HG02678 (cell line): ENCODE measurements around the gene ADPRH.
"Not testable (repeated sequence)": the region's sequence is repeated elsewhere in the genome, so short reads cannot be mapped to it uniquely, and the experiment has no call there.

Experiments
- ATAC-seq: cut with Tn5 transposase; IDR thresholded peaks from one replicate; pipeline ENCODE4 v1.9.1; 2021; ENCODE audit warnings: mild to moderate bottlenecking, moderate library complexity; ENCODE audit not compliant: unreplicated experiment

ADPRH gene

DNA sequence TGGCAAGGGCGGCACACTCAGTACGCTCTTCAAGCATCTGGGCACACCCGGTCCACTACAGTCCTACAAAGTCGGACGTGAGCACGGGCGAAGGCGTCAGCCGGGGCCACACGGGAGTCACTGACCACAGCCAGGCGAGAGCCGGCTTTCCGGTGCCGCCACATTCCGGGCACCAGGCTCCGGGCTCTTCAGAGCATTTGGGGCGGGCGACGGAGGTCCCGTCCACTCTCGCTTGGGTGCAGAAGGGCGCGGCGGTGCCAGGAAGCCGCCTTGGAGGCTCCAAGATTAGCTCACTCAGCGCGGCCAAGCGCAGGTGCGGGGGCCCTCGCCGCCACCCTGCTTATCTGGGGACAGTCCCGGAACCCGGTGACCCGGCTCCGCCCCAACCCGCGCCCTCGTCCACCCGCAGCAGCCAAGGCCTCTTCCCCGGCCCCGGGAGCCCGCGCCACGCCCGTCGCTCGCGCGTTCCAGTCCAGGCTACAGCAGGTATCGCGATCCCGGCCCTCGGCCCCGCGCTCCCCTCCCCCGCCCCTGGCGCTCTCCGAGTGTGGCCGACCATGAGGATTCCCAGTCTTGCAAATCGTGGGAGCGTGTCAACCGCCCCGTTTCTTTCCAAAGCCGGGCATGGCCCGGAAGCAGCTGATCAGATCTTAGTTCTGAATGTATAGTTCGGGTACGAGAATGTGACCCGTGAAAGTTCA, at the start of gene ADPRH:
TSS of gene ADPRH (plus strand) at position 127 of the 701 bp plus-strand sequence. CDS start 2,678 bp downstream, outside the sequence.
- peak; percentile 58 for ATAC-seq

DNA sequence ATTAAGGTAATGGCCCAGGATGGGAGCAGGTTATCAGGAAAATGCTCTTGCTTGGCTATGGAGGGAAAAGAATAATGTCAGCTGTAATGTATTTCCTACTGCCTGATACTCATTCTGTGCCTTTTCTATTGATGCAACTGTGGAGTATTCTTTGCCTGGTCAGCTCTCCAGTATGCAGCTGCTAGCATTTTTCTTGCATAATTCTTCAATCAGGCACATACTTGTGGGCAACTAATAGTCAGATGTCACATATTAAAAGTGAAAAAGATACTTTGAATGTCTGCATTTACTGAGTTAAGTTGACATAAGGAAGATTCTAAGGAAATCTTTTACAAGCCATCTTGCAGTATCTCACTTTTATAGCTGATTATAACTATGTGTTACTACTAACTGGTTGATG, 49.4 kb upstream of the ADPRH start:
- no peak for ATAC-seq

DNA sequence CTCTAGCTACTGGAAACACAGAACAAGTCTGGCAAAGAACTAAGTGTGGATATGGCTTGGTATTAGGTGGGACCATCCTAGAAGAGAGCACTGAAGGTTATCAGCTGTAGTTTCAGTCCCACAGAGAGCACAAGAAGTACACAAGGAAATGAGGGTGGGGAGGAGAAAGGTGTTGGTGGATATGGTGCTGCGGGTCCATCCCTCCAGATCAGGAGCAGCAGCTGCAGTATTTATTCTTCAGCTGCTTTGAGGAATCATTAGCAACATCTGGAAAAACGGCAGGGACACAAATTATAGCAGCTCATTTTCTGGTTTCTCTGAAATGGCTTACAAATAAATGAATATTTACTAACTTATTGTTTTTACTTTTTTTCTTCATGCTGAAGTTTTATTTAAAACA, 48.8 kb upstream of the ADPRH start:
- ATAC-seq: no peak

DNA sequence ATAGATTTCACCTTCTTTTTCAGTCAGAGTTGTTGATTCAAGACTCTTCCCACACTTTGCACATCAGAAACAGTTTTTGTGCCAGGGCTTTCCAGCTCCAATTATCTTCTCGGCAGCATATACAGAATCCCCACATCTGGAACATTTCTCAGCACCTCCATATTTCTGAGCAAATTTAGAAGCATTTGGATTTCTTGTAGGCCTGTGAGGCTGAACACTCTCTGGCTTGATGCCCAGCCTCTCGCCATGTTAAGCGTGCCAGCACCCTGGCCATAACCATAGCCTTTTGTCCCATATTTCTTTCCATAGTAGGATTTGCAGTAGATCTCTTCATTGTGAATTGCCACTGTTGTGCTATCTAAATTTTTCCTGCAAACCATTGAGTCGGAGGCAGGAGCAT, 48.1 kb upstream of the ADPRH start:
- no peak for ATAC-seq

DNA sequence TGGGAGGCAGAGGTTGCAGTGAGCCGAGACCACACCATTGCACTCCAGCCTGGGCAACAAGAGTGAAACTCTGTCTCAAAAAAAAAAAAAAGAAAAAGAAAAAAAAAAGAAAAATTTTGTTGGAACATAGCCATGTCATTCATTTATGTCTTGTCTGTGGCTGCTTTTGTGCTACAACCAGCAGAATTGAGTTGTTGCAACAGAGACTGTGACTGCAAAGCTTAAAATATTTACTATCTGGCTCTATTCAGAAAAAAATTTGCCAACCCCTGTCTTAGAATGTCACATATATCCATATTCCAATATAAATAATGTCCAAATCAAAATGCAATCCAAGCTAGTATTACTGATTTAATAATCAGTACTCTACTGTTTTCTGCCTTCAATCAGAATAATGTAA, 45.0 kb upstream of the ADPRH start:
- no peak for ATAC-seq

DNA sequence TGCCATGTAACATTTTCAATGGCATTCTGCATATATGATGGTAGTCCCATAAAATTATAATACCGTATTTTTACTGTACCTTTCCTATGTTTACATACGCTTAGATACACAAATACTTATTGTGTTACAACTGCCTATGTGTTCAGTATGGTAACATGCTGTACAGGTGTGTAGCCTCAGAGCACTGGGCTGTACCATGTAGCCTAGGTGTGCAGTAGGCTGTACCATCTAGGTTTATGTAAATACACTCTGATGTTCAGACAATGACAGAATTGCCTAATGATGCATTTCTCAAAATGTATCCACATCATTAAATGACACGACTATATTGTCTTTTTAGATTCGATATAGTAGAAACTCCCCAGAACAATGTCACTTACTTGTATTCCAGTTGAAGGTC, 42.5 kb upstream of the ADPRH start:
- no peak for ATAC-seq

DNA sequence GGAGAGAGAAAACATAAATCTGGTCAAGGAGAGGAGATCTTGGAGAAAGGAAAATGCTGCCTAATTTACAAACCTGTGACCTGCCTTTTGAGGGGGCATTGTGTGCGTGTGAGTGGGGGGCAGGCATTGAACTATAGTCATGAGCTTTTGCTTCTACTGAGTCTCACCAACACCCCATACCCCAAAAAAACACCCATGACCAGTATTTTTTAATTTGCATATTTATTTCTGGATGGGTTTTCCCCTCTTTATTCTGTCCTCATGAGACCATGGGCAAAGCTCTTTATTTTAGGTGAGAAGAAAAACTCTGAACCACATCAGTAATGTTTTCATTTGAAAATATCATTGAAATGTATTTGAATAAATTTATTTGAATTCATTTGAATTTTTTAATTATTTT, 40.5 kb upstream of the ADPRH start:
- ATAC-seq: peak; percentile 35

DNA sequence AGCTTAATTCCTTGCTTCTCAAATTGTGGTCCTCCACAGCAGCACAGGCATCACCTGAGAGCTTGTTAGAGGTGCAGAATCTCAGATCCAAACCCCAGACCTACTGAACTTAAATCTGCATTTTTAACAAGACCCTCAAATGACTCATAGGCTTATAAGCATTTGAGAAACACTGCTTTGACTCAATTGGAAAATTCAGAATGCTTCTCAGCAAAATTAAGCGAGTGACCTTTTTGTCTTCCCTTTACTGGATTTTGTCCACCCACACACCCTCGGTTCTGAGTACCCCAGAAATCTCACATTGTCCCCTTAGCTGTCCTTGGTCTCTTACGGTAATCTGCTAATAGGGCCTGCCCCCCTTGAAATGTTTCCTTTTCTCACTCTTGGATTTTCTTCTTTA, 37.7 kb upstream of the ADPRH start:
- no peak for ATAC-seq

DNA sequence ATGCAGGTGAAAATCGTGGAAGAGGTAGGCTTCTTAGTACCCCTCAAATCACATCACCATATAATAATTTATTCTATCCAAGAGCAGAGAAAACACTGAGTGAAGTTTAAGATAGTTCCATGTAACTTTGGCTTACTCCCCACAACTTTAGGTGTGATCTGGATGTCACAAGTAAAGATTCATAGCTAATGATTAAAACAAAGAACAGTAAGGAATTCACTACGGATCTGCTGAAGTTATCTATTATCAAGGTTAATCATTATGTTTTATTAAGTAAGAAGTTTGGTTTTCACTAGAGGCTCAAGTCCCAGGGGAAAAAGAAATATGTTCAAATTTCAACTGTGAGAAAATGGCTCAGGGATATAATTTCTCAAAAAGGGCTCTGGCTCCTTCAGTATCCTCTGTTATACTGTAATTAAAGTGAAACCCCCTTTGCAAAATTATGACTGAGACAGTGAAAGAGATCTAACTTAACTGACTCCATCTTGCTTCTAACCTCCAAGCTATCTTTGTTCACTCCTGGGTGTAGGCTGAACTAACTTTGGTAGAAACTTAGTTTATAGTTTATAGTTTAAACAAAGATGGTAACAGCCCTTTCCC, 37.0 kb upstream of the ADPRH start:
- peak; percentile 34 for ATAC-seq

DNA sequence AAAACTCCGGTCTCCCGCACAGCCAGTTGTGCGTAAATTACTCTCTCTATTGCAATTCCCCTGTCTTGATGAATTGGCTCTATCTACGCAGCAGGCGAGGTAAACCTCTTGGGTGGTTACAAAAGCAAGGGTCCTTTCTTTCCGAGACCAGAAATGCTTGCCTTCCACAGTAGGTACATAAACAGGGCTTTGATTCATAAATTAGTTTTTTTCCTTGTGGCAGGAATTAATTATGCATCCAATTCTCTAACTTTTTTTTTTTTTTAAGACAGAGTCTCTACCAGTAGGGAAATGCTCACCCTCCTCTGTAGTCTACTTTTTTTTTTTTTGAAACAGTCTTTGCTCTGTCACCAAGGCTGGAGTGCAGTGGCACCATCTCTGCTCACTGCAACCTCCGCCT, 36.1 kb upstream of the ADPRH start:
- no peak for ATAC-seq

DNA sequence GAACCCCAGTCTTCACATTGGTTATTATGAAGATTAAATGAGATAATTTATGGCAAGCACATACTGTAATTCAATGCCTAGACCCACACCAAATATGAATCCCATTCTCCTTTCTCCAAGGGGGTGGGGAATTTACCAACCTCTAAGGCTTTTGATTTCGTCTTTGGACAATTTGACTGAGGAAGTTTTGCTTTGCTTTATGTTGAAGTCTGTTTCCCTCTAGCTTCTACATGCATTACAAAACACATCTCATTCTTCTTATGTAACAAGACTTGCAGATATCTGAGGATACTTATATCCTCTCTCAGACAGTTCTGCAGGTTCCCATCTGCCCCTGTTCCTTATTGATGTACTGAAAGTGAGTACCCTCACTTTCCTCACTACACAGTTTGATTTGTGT, 32.1 kb upstream of the ADPRH start:
- ATAC-seq: no peak

DNA sequence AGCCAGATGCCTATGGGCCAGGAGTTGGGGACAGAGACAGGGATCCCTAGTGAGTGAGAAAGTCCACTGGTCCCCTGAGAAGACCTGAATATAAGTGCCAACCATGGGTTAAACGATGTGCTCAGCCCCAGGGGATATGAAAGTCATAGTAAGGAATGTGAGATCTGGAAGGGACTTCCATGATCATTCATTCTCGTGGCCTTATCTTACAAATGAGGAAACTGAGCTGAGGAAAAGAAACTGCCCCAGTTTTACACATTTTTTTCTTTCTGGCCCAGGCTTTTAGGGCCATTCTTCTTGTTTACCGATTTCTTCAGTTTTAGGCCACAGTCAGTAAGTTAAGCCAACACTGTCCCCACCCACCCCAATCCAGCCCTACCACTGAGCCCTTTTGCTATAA, 31.0 kb upstream of the ADPRH start:
- no peak for ATAC-seq

DNA sequence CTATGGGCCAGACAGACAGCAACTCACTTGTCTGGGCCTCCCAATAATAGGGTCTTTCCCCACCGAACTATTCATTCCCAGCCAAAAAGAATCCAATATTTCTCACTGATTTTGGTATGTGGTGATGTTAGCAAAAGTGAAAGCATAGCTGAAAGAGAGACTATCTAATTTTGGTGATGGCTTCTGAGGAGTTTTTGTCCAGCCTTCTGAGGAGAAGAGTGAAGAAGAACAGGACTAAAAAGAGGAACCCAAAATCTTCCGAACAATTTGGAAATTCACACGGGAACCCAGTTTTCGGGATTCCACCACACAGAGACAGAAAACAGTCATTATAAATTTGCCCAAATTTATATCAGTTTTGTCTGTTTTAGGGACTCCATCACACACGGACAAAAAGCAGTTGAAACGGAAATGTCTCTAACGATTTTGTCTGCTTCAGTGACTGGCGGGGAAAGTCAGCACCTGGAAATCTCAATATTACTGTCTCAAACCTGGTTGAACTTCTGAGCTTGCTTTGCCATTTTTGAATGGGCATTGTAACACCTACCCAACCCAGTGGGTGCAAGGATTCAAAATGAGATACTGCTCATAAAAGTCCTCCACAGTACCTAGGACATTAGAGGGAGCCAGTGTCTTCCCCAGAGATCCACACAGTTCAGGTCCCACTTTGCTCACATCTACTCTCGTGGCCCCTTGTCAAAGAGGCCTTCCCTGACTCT, 28.9 kb upstream of the ADPRH start:
- ATAC-seq: peak; percentile 35

DNA sequence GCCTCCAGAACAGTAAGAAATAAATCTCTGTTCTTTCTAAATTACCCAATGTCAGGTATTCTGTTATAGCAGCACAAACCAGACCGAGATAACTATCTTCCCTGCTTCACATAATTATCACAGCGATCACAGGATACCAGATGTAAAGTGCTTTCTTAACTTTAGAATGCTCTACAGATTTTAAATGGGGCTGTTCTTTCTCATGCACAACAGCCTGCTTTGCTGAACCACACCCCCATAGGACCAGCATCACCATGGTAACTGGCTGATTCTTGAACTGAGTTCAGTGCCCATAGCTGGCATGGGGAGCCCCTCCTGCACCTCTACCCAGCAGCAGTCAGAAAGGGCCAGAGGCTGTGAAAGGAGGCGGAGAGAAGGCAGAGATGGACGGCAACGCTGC, 27.7 kb upstream of the ADPRH start:
- ATAC-seq: no peak

DNA sequence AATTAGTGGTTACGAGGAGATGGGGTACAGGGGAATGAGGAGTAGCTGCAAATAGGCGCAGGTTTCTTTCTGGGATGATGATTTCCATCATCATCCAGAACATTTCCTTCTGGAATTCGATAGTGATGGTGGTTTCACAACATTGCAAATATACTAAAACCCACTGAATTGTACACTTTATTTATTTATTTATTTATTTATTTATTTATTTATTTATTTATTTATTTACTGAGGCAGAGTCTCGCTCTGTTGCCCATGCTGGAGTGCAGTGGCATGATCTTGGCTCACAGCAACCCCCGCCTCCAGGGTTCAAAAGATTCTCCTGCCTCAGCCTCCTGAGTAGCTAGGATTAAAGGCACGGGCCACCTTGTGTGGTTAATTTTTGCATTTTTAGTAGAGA, 26.4 kb upstream of the ADPRH start:
- ATAC-seq: not testable (repeated sequence)

DNA sequence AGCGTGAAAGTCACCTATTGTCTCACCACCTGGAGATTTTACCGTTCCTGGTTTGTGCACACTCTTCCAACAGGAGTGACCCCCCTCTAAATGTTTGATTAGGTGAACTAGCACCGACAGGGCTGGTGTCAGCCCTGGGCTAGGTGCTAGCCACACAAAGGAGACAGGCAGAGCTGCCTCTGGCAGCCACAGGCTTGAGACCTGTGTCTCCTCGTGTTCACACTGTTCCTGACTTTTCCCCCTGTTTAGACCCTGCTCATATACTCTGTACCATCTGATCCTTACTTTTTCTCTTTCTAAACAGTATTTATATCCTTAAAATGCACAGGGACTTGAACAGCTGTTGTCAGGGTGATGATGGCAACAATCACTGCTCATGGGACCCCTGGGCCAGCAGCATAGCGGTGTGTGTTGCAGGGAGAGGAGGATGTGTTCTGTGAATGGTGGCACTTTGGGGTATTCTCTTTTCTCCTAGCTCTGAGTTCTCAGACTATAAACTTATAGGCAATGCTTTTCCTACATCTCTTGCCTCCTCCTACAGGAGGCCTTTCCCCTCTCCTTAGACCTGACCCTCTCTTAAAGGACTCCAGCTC, 25.4 kb upstream of the ADPRH start:
- ATAC-seq: no peak

DNA sequence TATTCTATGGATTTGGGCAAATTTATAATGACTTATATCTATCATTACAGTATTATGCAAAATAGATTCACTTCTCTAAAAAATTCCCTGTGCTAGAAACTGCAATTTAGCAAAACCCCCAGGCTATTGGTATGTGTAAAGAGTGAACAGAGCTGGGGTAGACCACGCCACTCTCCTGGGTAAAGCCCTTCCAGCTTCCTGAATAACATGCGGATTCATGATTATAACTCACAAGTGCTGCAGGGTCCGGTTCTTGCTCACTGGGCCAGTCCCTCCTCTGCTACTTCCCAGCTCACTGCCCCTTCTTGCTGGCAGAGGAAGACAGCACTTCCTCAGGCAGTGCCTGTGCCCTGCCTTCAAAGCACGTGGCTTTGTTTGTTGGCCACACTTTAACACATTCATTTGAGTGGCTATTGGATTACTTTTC, 24.0 kb upstream of the ADPRH start:
- ATAC-seq: no peak

DNA sequence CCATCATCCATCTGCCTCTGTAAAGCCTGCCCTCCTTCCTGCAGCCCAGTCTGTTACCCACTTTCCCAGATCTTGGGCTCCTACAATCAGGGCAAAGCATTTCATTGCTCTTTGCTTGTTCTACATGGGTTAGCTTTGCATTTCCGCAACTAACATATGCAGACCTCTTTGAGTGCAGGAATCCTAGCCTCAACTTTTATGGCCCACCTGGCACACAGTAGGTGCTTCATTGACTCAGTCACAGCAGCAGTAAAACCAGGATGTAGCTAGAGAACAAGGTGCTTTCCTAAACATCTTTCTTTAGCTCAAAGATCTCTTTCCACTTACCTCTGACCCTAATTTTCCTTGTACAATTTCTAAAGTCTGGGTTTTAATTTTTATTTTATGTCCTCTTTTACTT, 23.4 kb upstream of the ADPRH start:
- no peak for ATAC-seq

DNA sequence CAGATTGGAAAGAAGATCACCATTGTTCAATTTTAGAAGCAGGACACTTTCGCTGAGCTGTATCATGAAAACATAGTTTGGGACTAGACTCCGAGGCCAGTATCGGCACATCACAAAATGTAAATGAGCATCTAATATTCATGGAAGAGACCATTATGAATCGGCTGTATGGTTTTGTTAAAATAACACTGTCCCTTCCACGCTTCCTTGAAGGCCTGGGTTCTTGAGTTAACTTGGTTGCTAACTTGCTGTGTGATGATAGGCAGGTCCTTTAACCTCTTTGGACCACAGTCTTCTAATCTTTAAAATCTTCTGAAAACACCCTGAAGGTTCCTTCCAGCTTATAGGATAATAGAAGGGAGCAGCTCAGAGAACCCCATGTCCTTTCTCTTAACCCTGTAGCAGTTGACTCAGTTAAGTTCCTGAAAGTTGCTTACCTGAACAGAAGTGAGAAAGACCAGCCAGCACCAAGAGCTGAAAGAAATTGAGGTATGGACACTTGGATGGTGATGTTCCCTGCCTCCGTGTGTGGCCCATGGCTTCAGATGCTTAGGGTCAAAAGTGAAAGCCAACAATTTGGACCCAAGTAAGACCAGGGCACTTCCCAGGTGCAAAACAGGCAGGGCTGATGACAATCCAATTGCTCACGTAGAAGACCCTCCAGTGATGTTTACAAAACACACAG, 22.0 kb upstream of the ADPRH start:
- no peak for ATAC-seq

DNA sequence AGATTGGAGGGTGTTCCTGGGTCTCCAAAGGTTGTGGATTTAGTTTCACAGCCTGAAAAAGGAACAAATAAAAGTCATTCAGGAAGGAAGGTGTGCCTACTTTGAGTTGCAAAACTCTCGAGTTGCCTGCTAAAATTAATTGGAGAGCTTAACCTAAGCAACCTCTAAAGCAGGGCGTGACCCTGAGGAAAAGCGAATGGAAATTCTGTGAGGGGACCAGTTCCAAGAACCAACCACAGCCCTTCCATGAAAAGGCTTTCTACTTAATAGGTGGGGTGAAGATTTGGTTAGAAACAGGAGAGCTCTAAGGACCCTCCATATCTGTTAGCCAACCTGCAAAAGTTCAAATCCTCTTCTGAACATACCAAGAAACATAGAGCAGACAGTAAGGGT, 21.4 kb upstream of the ADPRH start:
- ATAC-seq: no peak

DNA sequence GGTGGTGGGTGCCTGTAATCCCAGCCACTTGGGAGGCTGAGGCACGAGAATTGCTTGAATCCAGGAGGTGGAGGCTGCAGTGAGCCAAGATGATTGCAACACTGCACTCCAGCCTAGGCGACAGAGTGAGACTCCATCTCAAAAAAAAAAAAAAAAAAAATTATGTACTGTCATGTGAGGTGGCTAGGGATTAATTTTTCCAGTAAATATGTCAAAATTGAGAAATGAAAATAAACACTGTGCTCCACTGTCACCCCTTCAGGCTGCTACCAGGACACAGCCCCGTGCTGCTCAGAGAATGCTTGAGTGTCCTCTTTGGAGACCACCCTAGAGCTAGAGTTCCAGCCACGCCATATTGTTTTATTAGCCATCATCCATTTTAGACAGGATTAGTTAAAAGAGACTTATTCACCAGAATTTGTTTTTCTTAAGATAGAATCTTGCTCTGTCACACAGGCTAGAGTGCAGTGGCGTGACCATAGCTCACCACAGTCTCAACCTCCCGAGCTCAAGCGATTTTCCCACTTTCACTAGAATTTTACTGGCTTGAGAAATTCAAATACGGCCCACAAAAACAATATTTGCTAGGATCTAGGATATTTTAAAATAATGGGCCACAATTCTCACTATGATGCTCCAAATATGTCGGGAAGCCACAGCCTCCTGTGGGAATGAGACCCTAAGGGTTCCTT, 20.5 kb upstream of the ADPRH start:
- no peak for ATAC-seq
